Immature natural killer cell (primary cell): ENCODE data around the gene MROH9. TPM values are rescaled to one million over a fixed set of nuclear protein-coding genes. Genes with fewer than 3 reads are reported as not detected.

ENCODE experiments used
- DNase-seq, 3 donors: peaks; one replicate each; pipeline ENCODE4 v3.0.0; 2022; ENCODE audit warnings: mixed read lengths in 1 of 3
- H3K27ac Mint-ChIP-seq, 6 donors: one replicate each; pipeline ENCODE4 v1.8.0; 2020; ENCODE audit warnings: mixed read lengths in 6 of 6, mild to moderate bottlenecking in 5 of 6, inconsistent platforms in 4 of 6, moderate library complexity in 3 of 6
- H3K27me3 Mint-ChIP-seq, 3 donors: one replicate each; pipeline ENCODE4 v1.8.0; 2020 to 2021; ENCODE audit warnings: low read depth in 3 of 3, mild to moderate bottlenecking in 3 of 3, mixed read lengths in 3 of 3, moderate library complexity in 3 of 3, inconsistent platforms in 1 of 3
- H3K36me3 Mint-ChIP-seq, 3 donors: one replicate each; pipeline ENCODE4 v1.8.0; 2020; ENCODE audit warnings: mixed read lengths in 3 of 3, inconsistent platforms in 2 of 3, mild to moderate bottlenecking in 2 of 3
- H3K4me1 Mint-ChIP-seq, 2 donors: one replicate each; pipeline ENCODE4 v1.8.0; 2020; ENCODE audit warnings: inconsistent platforms in 2 of 2, mild to moderate bottlenecking in 2 of 2, mixed read lengths in 2 of 2, moderate library complexity in 1 of 2
- H3K4me3 Mint-ChIP-seq, 5 donors: one replicate each; pipeline ENCODE4 v1.8.0; 2020; ENCODE audit warnings: mild to moderate bottlenecking in 5 of 5, mixed read lengths in 5 of 5, inconsistent platforms in 3 of 5, moderate library complexity in 3 of 5
- H3K9me3 Mint-ChIP-seq, 6 donors: one replicate each; pipeline ENCODE4 v1.8.0; 2020; ENCODE audit warnings: mild to moderate bottlenecking in 6 of 6, mixed read lengths in 6 of 6, inconsistent platforms in 4 of 6, moderate library complexity in 3 of 6
- polyA plus RNA-seq, 3 donors: library from polyadenylated mRNA; unstranded; fragments of 300-500 nt; fragmentation: Illumina TruSeq; gene quantifications; one replicate each; pipeline ENCODE4 v1.2.3, GENCODE V29; 2021

MROH9 gene
- polyA plus RNA-seq, 3 donors from 2014 or later = not detected

GRCh38 chr1:171075041-171075440 is 139.7 kb downstream of the MROH9 start:
- H3K36me3 Mint-ChIP-seq = no peaks in the 10 kb centered on the region
- no peaks in the 10 kb centered on the region for H3K9me3 Mint-ChIP-seq
- no peak overlapping the region for H3K27ac Mint-ChIP-seq
- no peak overlapping the region for H3K4me3 Mint-ChIP-seq
- H3K4me1 Mint-ChIP-seq = no peaks in the 10 kb centered on the region
- DNase-seq = no peak
- H3K27me3 Mint-ChIP-seq = peaks cover 0 to 6% (median 0%) of the 10 kb centered on the region in 3 donors

GRCh38 chr1:171081314-171081753 is 146.0 kb downstream of the MROH9 start:
- H3K9me3 Mint-ChIP-seq = peaks cover 0 to 3% (median 0%) of the 10 kb centered on the region in 6 donors
- no peak overlapping the region for H3K27ac Mint-ChIP-seq
- H3K36me3 Mint-ChIP-seq = no peaks in the 10 kb centered on the region
- DNase-seq = no peak
- no peaks in the 10 kb centered on the region for H3K4me1 Mint-ChIP-seq
- no peaks in the 10 kb centered on the region for H3K27me3 Mint-ChIP-seq
- H3K4me3 Mint-ChIP-seq = no peak overlapping the region

GRCh38 chr1:171081763-171082201 is 146.4 kb downstream of the MROH9 start:
- Mint-ChIP-seq H3K27ac (no peak overlapping the region), H3K4me1 (no peaks in the 10 kb centered on the region), H3K9me3 (peaks cover 0 to 3% (median 0%) of the 10 kb centered on the region in 6 donors), H3K36me3 (no peaks in the 10 kb centered on the region), H3K27me3 (peaks cover 0 to 3% (median 0%) of the 10 kb centered on the region in 3 donors), H3K4me3 (no peak overlapping the region)
- DNase-seq = no peak

GRCh38 chr1:171082606-171083005 is 147.3 kb downstream of the MROH9 start:
- Mint-ChIP-seq H3K27ac (no peak overlapping the region), H3K4me3 (no peak overlapping the region), H3K27me3 (peaks cover 0 to 5% (median 0%) of the 10 kb centered on the region in 3 donors)

GRCh38 chr1:171083222-171083621 is 147.9 kb downstream of the MROH9 start:
- no peak overlapping the region for H3K27ac Mint-ChIP-seq

More at GRCh38 chr1:171082606-171083005, 147.3 kb downstream of the MROH9 start:
- DNase-seq = no peak
- Mint-ChIP-seq H3K4me1 (no peaks in the 10 kb centered on the region), H3K36me3 (no peaks in the 10 kb centered on the region), H3K9me3 (peaks cover 0 to 3% (median 0%) of the 10 kb centered on the region in 6 donors)

GRCh38 chr1:171084091-171084490 is 148.8 kb downstream of the MROH9 start:
- Mint-ChIP-seq H3K27ac (no peak overlapping the region), H3K4me3 (no peak overlapping the region), H3K4me1 (no peaks in the 10 kb centered on the region), H3K27me3 (peaks cover 0 to 5% (median 0%) of the 10 kb centered on the region in 3 donors), H3K36me3 (no peaks in the 10 kb centered on the region), H3K9me3 (peaks cover 0 to 3% (median 0%) of the 10 kb centered on the region in 6 donors)
- DNase-seq = no peak

More at GRCh38 chr1:171083222-171083621, 147.9 kb downstream of the MROH9 start:
- H3K4me1 Mint-ChIP-seq = no peaks in the 10 kb centered on the region
- peaks cover 0 to 3% (median 0%) of the 10 kb centered on the region in 6 donors for H3K9me3 Mint-ChIP-seq
- peaks cover 0 to 5% (median 0%) of the 10 kb centered on the region in 3 donors for H3K27me3 Mint-ChIP-seq
- H3K36me3 Mint-ChIP-seq = no peaks in the 10 kb centered on the region
- H3K4me3 Mint-ChIP-seq = no peak overlapping the region
- DNase-seq = no peak

- peaks cover 0 to 3% (median 0%) of the 10 kb centered on the region in 6 donors for H3K9me3 Mint-ChIP-seq
- no peak overlapping the region for H3K4me3 Mint-ChIP-seq
- no peaks in the 10 kb centered on the region for H3K36me3 Mint-ChIP-seq
- H3K4me1 Mint-ChIP-seq = no peaks in the 10 kb centered on the region
- no peak overlapping the region for H3K27ac Mint-ChIP-seq
- no peak for DNase-seq
- H3K27me3 Mint-ChIP-seq = peaks cover 0 to 5% (median 1%) of the 10 kb centered on the region in 3 donors
Observed at GRCh38 chr1:171084870-171085269, 149.5 kb downstream of the MROH9 start.

GRCh38 chr1:171087896-171088295 is 152.6 kb downstream of the MROH9 start:
- H3K27me3 Mint-ChIP-seq = peaks cover 0 to 5% (median 2%) of the 10 kb centered on the region in 3 donors
- no peak for DNase-seq
- H3K9me3 Mint-ChIP-seq = peaks cover 0 to 3% (median 0%) of the 10 kb centered on the region in 6 donors
- no peak overlapping the region for H3K4me3 Mint-ChIP-seq
- H3K4me1 Mint-ChIP-seq = no peaks in the 10 kb centered on the region
- H3K27ac Mint-ChIP-seq = no peak overlapping the region
- H3K36me3 Mint-ChIP-seq = no peaks in the 10 kb centered on the region

GRCh38 chr1:171090604-171091003 is 155.3 kb downstream of the MROH9 start, which contains the start of gene FMO3:
Gene FMO3 (plus strand): TSS chr1:171090905. CDS start chr1:171092659, 1,754 bp downstream.
- no peaks in the 10 kb centered on the region for H3K36me3 Mint-ChIP-seq
- H3K4me3 Mint-ChIP-seq = no peak within 1 kb of the TSS
- H3K9me3 Mint-ChIP-seq = no peaks in the 10 kb centered on the region
- H3K27ac Mint-ChIP-seq = no peak within 1 kb of the TSS
- H3K27me3 Mint-ChIP-seq = peaks cover 0 to 5% (median 2%) of the 10 kb centered on the region in 3 donors
- no peaks in the 10 kb centered on the region for H3K4me1 Mint-ChIP-seq
- DNase-seq = no peak

- Mint-ChIP-seq H3K9me3 (peaks cover 0 to 8% (median 0%) of the 10 kb centered on the region in 6 donors), H3K36me3 (no peaks in the 10 kb centered on the region), H3K27me3 (peaks cover 0 to 3% (median 0%) of the 10 kb centered on the region in 3 donors), H3K4me1 (no peaks in the 10 kb centered on the region), H3K27ac (no peak overlapping the region), H3K4me3 (no peak overlapping the region)
- DNase-seq = no peak
Observed at GRCh38 chr1:171103862-171104261, 168.5 kb downstream of the MROH9 start.

- peaks cover 0 to 2% (median 0%) of the 10 kb centered on the region in 6 donors for H3K9me3 Mint-ChIP-seq
- peaks cover 0 to 2% (median 0%) of the 10 kb centered on the region in 3 donors for H3K27me3 Mint-ChIP-seq
- H3K4me3 Mint-ChIP-seq = no peak overlapping the region
- no peak for DNase-seq
- H3K4me1 Mint-ChIP-seq = no peaks in the 10 kb centered on the region
- H3K36me3 Mint-ChIP-seq = no peaks in the 10 kb centered on the region
- no peak overlapping the region for H3K27ac Mint-ChIP-seq
Observed at GRCh38 chr1:171107262-171107940, 172.1 kb downstream of the MROH9 start.

GRCh38 chr1:171107969-171108368 is 172.6 kb downstream of the MROH9 start:
- Mint-ChIP-seq H3K4me3 (no peak overlapping the region), H3K4me1 (no peaks in the 10 kb centered on the region), H3K36me3 (no peaks in the 10 kb centered on the region), H3K27me3 (peaks cover 0 to 2% (median 0%) of the 10 kb centered on the region in 3 donors), H3K9me3 (peaks cover 0 to 4% (median under 1%) of the 10 kb centered on the region in 6 donors), H3K27ac (no peak overlapping the region)
- no peak for DNase-seq

- peaks cover 0 to 4% (median under 1%) of the 10 kb centered on the region in 6 donors for H3K9me3 Mint-ChIP-seq
- H3K4me3 Mint-ChIP-seq = no peak overlapping the region
- H3K4me1 Mint-ChIP-seq = no peaks in the 10 kb centered on the region
- H3K36me3 Mint-ChIP-seq = no peaks in the 10 kb centered on the region
- no peak overlapping the region for H3K27ac Mint-ChIP-seq
- peaks cover 0 to 2% (median 0%) of the 10 kb centered on the region in 3 donors for H3K27me3 Mint-ChIP-seq
- no peak for DNase-seq
Observed at GRCh38 chr1:171109966-171110365, 174.6 kb downstream of the MROH9 start.

GRCh38 chr1:171110621-171111326 is 175.4 kb downstream of the MROH9 start:
- H3K4me1 Mint-ChIP-seq = no peaks in the 10 kb centered on the region
- no peak overlapping the region for H3K4me3 Mint-ChIP-seq
- no peak for DNase-seq
- H3K27me3 Mint-ChIP-seq = peaks cover 0 to 2% (median 0%) of the 10 kb centered on the region in 3 donors
- H3K36me3 Mint-ChIP-seq = no peaks in the 10 kb centered on the region
- H3K27ac Mint-ChIP-seq = no peak overlapping the region
- H3K9me3 Mint-ChIP-seq = peaks cover 0 to 4% (median under 1%) of the 10 kb centered on the region in 6 donors
